ENCODE measurements around the gene CTSE.
"Not testable (repeated sequence)": the region's sequence is repeated elsewhere in the genome, so short reads cannot be mapped to it uniquely, and the experiment has no call there.

Gene CTSE

DNA sequence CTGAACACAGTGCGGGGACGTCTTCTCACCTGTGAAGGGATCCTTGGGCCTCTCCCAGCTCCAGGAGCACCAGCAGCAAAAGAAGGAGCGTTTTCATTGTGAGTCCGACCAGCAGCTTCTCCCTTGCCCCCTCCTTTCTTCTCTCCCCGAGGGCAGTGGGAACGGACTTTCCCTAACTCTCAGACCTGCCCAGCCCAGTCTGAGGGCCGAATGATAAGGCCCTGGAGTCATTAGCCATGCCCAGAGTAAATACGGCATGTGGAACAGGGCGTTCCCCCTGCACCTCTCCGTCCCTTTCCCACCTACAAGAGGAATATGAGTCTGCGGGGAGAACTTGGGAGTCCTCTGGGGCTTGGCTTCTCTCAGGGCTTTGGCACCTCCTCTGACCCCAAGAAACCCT lies at the start of gene CTSE:
Gene CTSE (minus strand): TSS at position 201 of the 400 bp plus-strand sequence. CDS start 104 bp downstream, at position 97.
- DNase-seq, result no peak

DNA sequence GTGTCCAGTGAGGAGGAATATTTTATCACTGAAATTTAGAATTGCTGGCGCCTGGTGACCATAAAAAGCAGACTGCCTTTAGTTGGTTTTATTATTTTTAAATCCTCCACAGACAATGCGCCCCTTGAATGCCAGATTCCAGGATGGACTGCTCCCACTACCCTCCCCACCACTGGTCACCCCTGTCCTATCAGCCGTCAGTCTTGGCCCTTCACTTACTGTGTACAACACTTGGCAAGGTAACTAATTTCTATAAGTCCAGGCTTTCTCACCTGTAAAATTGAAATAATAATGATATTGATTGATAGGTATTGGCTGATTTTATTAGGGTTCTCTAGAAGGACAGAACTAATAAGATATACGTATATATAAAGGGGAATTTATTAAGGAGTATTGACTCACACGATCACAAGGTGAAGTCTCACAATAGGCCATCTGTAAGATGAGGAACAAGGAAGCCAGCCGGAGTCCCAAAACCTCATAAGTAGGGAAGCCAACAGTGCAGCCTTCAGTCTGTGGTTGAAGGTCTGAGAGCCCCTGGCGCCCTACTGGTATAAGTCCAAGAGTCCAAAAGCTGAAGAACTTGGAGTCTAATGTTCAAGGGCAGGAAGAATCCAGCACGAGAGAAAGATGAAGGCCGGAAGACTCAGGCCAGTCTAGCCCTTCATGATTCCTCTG lies 47.1 kb upstream of the CTSE start:
- no peak for DNase-seq

DNA sequence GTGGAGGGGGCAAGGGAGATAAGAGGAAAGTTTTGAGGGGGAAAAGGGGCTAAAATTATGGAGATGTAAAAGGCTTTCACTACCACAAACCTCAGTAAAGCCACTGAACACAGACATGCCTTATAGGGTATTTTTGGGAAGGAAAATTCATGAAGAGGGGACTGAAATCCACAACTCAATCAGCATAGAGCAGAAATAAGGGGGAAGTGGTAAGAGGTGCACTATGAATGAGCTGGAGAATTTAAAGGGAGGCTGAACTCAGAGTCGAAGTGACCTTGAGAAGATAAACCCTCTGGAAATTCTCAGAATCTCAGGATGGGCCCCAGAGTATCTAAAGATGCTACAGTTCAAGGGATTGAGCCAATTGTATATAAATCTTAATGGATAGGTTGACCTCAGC lies 44.6 kb upstream of the CTSE start:
- no peak for DNase-seq

DNA sequence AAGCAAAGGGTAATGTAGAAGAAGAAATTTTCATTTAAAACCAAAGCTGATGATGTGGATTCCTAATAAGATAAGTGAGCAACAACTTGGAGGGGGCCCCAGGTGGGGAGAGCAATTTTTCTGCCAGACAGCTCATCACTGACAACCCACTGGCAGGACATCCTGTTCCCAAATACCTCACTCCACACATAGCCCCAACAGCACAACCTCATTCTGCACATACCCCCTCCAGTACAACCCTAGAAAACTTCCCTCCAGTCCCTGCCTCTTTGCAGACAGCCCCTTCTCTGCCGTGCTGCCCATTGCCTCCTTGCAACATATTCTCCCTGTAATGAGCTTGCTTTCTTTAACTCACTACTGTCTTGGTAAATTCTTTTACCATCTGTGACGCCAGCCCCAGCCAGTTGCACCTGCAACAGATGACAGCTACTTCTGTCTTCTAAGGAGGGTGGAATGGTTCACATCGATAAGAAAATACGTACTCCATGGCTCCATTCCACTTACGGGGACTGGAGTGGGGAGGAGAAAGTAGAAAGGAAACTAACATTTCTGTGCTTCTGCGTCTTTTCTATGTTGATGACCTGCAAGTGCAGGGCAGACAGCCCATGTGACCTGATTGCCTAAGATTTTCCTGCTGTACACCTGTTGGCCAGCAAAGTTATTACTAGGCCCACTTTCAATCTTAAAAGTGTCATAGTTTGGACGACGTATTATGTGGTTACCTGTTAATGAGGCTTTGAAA lies 44.0 kb upstream of the CTSE start:
- no peak for DNase-seq

DNA sequence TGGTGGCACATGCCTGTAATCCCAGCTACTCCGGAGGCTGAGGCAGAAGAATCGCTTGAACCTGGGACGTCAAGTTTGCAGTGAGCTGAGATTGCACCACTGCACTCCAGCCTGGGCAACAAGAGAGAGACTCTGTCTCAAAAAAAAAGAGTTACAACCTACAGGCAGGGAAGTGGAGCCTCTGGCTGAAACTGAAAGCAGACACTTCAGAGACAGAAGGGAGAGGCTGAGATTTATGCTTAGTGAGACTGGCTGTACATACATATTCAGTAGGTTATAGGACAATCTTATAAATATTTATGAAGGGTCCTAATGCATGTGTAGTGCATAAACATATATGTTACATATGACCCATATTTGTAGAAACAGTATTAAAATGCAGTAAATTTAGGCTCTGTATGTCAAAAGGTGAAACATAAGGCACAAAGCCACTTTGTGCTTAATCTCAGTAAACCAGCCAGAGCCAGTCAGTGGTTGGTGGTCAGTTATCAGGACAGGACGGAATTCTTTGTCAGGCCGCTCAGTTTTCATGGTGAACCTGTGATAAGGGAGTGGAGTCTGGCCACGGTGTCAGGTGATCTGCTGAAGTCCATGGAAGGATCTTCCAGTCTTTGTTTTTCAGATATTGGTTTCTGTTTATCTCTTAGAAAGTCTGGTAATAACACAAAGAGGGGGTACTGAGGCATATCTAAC lies 42.9 kb upstream of the CTSE start:
- DNase-seq, result no peak

DNA sequence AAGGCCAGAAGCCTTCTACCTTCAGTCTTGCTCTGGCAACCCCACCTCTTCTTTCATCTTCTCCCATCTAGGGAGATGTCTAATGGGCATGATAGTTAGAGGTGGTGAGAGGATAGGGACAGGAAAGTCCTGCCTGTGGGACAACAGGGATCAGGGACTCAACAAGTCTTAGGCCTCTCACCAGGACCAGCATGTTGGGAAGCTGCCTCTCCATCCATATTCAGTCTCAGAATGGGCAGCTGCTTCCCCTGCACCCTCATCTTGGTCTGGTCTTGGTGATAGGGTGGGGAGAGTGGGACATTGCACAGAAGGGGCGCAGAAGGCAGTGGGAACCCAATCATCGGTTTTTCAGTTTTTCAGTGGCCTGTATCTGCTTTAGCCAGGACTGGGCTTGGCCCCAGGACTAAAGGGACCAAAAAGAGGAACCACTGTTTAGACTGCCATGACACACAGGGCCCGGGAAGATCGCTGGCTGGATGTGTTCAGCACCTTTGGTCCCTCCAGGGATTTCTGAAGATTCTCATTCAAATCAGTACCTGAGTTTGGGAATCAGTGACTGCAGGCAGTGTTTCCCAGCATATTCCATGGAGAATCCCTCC lies 42.0 kb upstream of the CTSE start:
- DNase-seq, result no peak

DNA sequence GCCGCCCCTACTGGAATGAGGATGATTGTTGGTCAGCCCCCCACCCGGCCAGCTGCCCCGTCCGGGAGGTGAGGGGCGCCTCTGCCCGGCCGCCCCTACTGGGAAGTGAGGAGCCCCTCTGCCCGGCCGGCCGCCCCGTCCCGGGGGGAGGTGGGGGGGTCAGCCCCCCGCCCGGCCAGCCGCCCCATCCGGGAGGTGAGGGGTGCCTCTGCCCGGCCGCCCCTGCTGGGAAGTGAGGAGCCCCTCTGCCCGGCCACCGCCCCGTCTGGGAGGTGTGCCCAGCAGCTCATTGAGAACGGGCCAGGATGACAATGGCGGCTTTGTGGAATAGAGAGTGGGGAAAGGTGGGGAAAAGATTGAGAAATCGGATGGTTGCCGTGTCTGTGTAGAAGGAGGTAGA lies 40.8 kb upstream of the CTSE start:
- DNase-seq, result not testable (repeated sequence)

DNA sequence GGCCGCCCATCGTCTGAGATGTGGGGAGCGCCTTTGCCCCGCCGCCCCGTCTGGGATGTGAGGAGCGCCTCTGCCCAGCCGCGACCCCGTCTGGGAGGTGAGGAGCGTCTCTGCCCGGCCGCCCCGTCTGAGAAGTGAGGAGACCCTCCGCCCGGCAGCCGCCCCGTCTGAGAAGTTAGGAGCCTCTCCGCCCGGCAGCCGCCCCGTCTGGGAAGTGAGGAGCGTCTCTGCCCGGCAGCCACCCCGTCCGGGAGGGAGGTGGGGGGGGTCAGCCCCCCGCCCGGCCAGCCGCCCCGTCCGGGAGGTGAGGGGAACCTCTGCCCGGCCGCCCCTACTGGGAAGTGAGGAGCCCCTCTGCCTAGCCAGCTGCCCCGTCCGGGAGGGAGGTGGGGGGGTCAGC lies 40.3 kb upstream of the CTSE start:
- not testable (repeated sequence) for DNase-seq

DNA sequence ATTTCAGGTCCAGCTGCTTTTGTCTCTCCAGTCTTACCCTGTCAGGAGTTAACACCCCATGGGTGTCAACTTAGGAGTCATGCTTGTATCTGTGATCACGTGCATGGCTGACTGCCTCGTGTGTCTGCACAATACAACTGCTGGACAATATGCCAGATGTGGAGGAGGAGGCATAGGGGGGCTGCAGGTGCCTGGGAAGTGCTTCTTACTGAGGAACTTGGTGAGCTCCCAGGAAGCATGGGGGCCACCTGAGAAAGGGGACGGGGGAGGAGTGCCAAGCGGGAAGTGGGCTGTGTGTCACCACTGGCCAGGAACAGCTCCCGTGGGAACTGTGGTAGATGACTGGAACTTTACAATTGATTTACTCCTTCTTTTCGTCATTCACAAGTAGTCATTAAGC lies 38.8 kb upstream of the CTSE start:
- no peak for DNase-seq

DNA sequence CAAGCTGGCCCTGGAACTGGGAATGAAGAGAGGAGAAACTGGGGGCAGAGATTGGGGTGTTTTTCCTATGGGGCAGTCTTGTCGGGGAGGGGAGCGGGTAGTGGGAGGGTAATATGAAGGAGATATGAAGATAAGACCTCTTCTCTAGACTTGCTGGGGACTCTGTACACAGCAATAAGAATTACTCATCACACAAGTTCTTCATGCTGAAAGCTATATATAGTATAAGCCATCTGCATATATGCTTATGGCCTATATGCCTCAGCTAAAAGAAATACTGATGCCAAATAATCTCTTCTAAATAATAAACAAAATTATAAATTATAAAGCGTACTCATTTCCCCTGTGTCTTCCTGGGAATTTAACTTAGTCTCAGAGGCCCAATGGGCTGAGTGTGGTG lies 37.1 kb upstream of the CTSE start:
- DNase-seq, result no peak

DNA sequence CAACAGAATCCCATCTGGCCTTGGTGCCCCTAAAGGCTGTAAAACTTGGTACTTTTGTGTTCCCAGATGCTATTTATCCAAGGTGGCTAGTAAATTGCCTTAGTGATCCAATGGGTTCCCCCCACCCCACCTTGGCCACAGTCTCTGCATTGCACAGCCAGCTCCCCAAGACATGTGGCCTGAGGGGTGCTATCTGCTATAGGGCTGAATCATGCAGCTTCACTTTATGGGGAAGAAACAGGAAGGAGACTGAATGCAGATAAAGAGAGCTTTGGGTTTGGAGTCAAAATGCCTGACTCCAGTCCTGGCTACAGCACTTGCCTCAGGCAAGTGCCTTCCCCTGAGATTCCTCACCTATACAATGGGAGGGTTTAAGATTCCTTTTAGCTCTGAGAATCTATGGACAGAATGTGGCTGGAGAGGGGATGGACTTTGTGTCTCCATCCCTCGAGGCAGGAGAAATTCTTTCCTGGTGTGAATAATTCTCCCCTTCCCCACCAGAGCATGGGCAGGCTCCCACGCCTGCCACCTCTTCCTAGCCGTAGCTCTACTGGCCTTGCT lies 35.7 kb upstream of the CTSE start:
- no peak for DNase-seq

DNA sequence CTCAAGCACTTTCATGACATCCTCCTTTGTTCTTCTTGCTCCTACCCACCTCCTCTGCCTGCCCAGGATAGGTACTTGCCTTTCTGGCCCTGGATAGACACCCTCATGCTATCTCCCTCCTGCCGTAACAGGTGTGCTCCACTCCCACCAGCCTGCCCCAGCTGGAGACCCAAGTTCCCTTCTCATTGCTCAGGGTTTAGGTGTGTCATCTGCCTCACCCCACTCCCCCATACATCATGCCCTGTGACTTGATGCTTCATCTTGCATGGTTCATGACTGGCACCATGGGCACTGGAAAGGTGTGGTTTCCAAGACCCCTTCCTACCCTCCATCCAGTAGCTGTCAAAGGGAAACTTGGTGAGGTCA lies 35.2 kb upstream of the CTSE start:
- no peak for DNase-seq

DNA sequence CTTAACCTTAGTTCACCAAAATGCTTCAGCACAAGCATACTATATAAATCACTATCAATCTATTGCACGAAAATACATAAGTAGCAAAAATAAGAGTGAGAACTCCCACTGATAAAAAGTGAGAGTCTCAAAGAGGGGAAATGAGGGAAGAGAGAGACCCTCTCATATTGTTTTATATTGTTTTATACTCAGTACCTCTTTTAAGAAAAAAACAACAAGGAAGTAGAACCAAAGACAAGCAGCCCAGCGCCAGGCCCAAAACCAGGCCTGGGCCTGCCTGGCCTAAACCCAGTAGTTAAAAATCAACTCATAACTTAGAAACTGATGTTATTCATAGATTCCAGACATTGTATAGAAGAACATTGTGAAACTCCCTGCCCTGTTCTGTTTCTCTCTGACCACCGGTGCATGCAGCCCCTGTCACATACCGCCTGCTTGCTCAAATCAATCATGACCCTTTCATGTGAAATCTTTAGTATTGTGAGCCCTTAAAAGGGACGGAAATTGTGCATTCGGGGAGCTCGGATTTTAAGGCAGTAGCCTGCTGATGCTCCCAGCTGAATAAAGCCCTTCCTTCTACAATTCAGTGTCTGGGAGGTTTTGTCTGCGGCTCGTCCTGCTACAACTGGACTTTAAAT lies 34.7 kb upstream of the CTSE start:
- DNase-seq, result not testable (repeated sequence)

DNA sequence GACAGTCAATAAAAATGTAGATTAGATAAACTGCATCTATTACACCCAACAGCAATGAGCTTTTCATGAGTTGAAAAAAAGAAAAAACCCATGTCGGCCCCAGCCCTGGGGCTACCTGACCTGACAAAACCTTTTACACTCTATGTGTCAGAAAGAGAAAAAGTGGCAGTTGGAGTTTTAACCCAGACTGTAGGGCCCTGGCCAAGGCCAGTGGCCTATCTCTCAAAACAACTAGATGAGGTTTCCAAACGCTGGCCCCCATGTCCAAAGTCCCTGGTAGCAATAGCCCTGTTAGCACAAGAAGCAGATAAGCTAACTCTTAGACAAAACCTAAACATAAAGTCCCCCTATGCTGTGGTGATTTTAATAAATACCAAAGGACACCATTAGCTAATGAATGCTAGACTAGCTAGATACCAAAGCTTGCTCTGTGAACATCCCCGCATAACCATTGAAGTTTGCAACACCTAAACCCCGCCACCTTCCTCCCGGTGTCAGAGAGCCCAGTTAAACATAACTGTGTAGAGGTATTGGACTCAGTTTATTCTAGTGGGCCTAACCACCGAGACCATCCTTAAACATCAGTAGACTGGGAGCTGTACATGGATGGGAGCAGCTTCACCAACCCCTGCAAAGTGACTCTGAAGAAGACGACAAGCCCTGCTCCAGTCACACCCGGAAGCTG lies 32.1 kb upstream of the CTSE start:
- not testable (repeated sequence) for DNase-seq

DNA sequence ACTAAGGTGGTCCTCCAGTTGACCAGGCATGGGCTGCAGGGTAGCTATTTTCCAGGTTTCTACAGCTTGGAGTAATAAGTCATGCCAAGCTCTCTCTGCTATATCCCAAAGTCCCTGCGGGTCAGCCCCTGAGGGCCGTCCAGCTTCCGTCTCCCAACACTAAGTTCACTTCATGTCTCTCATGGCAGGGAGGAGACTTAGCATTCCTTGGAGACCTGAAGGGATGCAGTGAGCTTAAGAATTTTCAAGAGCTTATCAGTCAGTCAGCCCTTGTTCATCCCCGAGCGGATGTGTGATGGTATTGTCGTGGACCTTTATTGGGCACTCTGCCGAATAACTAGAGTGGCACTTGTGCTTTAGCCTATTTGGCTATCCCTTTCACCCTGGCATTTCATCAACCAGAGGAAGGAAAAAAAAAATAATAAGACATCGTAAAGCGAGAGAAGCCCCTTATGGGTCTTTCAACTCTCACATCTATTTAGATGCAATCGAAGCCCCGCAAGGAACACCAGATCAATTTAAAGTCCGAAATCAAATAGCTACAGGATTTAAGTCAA lies 31.5 kb upstream of the CTSE start:
- not testable (repeated sequence) for DNase-seq

DNA sequence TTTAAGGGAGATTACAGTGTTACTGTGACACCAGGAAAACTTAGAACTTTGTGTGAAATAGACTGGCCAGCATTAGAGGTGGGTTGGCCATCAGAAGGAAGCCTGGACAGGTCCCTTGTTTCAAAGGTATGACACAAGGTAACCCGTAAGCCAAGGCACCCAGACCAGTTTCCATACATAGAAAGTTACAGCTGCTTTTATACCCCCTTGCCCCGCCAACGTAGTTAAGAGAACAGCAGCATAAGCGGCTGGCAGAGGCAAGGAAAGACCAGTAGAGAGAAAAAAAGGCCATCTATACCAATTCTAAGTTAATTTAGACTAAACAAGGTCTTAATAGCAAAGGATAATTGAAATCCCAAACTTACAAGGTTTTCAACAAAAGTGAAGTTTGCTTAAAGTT lies 29.9 kb upstream of the CTSE start:
- not testable (repeated sequence) for DNase-seq

DNA sequence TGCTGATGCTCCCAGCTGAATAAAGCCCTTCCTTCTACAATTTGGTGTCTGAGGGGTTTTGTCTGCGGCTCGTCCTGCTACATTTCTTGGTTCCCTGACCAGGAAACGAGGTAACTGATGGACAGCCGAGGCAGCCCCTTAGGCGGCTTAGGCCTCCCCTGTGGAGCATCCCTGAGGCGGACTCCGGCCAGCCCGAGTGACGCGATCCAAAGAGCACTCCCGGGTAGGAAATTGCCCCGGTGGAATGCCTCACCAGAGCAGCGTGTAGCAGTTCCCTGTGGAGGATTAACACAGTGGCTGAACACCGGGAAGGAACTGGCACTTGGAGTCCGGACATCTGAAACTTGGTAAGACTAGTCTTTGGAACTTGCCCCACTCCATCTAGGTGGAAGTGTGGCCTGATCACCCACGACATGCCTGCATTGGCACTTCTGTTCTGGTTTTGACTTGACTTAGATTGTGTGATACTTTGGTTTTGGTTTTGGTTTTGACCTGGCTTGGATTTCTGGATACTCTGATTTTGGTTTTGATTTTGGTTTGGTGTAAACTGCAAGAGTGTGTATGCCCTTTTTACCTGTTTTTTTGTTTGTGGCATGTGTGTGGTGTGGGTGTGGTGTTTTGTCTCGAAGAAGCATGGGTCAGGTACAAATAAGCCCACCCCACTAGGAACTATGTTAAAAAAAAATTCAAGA lies 29.4 kb upstream of the CTSE start, which contains the start of gene RHEX:
Gene RHEX (plus strand): TSS at position 255 of the 692 bp plus-strand sequence. CDS start 44,656 bp downstream, outside the sequence.
- not testable (repeated sequence) for DNase-seq

DNA sequence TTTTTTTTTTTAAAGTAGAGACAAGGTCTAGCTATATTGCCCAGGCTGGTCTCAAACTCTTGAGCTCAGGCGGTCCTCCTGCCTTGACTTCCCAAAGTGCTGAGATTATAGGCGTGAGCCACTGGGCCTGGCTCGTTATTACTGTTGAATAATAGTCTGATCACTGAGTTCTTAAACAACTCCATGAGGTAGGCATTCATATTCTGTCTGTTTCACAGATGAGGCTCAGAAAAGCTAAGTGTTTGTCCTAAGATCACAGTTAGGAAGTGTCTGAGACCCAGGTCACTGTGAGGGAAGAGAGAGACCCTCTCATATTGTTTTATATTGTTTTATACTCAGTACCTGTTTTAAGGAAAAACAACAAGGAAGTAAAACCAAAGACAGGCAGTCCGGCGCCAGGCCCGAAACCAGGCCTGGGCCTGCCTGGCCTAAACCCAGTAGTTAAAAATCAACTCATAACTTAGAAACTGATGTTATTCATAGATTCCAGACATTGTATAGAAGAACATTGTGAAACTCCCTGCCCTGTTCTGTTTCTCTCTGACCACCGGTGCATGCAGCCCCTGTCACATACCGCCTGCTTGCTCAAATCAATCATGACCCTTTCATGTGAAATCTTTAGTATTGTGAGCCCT lies 28.7 kb upstream of the CTSE start:
- DNase-seq, result not testable (repeated sequence)

DNA sequence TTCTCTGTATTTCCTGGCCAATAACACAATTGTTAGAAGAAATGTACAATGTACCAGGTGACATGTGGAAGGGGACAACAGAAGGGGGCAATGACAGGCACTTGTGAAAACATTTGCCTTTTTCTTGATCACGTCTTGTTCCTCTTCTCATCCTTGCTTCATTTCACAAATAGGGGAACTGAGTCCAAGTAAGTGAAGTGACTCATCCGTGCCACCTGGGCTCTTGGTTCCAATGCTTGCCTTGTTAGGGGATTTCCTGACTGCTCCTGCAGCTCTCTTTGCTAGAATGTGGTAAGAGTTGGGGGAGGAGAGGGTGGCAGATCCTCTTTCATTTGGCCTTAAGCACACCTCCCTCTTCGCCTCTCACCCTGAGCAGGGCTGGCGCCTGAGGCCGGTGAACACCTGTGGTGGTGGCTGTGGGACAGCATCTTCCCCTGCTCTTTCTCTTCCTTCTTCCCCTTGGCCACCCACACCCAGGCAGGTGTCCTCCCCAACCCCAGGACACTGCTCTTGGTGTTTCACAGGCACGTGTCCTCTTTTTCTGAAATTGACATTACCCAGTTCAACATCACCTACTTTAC lies 27.1 kb upstream of the CTSE start:
- no peak for DNase-seq
